Gastroesophageal sphincter (tissue), 3 donors: ENCODE data around the gene EXOC4.

Experiments
- EP300 ChIP-seq: sonication (generic); formaldehyde crosslinking; IDR thresholded peaks from one replicate; pipeline ENCODE4 v1.6.1; 2017; ENCODE audit warnings: antibody characterized with exemption, mild to moderate bottlenecking
- POLR2A ChIP-seq, 2 donors: fragments of 450-650 bp; IDR thresholded peaks; one replicate each; pipeline ENCODE4 v1.6.1; 2017; ENCODE audit warnings: antibody characterized with exemption in 2 of 2, mild to moderate bottlenecking in 2 of 2, moderate library complexity in 1 of 2
- POLR2AphosphoS5 ChIP-seq: sonication (generic); formaldehyde crosslinking; IDR thresholded peaks from one replicate; pipeline ENCODE4 v1.6.1; 2017; ENCODE audit warnings: antibody characterized with exemption
- TF ChIP-seq, protein P1 (sequence below), 4 experiments: fragments of 200-600 bp in 2 of 4; fragments of 450-650 bp in 2 of 4; sonication (generic) in 1 of 4; IDR thresholded peaks; one replicate each; pipeline ENCODE4 v1.5.1; 2017 to 2019; ENCODE audit warnings: antibody characterized with exemption in 4 of 4, mild to moderate bottlenecking in 2 of 4, moderate library complexity in 2 of 4

DNA sequence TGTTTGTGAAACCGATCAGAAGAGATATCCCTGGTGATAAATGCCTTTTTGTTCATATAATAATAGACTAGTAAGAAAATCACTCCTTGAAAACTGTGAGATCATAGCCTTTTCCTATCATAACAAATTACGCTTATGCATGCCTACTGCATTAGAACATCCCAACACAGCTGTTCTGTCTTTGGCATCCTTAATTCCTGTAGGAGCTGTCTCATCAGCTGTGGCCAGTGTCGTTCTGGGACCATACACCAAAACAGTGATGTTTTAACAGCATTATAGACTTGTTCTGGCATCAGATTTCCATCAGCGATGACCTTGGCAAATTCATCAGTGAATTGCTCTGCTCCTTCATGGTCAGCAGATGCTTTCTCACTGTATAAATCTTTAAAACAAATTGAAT, 450.7 kb downstream of the EXOC4 start:
- TF ChIP-seq POLR2A (IDR thresholded peaks at IDR 0.05): no peak
- TF ChIP-seq, protein P1, sequence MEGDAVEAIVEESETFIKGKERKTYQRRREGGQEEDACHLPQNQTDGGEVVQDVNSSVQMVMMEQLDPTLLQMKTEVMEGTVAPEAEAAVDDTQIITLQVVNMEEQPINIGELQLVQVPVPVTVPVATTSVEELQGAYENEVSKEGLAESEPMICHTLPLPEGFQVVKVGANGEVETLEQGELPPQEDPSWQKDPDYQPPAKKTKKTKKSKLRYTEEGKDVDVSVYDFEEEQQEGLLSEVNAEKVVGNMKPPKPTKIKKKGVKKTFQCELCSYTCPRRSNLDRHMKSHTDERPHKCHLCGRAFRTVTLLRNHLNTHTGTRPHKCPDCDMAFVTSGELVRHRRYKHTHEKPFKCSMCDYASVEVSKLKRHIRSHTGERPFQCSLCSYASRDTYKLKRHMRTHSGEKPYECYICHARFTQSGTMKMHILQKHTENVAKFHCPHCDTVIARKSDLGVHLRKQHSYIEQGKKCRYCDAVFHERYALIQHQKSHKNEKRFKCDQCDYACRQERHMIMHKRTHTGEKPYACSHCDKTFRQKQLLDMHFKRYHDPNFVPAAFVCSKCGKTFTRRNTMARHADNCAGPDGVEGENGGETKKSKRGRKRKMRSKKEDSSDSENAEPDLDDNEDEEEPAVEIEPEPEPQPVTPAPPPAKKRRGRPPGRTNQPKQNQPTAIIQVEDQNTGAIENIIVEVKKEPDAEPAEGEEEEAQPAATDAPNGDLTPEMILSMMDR (IDR thresholded peaks at IDR 0.05): no peak
- no peak for TF ChIP-seq POLR2AphosphoS5
- no peak for TF ChIP-seq EP300
